Stromal cell of bone marrow (primary cell): ENCODE data around the gene SYT9.

Source experiments
- DNase-seq: peaks from one replicate; pipeline ENCODE4 v3.0.0-alpha.2; 2012; ENCODE audit warnings: low read depth

Gene SYT9, protein sequence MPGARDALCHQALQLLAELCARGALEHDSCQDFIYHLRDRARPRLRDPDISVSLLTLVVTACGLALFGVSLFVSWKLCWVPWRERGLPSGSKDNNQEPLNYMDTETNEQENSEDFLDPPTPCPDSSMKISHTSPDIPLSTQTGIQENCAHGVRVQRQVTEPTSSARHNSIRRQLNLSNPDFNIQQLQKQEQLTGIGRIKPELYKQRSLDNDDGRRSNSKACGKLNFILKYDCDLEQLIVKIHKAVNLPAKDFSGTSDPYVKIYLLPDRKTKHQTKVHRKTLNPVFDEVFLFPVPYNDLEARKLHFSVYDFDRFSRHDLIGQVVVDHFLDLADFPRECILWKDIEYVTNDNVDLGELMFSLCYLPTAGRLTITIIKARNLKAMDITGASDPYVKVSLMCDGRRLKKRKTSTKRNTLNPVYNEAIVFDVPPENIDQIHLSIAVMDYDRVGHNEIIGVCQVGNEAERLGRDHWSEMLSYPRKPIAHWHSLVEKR

DNA sequence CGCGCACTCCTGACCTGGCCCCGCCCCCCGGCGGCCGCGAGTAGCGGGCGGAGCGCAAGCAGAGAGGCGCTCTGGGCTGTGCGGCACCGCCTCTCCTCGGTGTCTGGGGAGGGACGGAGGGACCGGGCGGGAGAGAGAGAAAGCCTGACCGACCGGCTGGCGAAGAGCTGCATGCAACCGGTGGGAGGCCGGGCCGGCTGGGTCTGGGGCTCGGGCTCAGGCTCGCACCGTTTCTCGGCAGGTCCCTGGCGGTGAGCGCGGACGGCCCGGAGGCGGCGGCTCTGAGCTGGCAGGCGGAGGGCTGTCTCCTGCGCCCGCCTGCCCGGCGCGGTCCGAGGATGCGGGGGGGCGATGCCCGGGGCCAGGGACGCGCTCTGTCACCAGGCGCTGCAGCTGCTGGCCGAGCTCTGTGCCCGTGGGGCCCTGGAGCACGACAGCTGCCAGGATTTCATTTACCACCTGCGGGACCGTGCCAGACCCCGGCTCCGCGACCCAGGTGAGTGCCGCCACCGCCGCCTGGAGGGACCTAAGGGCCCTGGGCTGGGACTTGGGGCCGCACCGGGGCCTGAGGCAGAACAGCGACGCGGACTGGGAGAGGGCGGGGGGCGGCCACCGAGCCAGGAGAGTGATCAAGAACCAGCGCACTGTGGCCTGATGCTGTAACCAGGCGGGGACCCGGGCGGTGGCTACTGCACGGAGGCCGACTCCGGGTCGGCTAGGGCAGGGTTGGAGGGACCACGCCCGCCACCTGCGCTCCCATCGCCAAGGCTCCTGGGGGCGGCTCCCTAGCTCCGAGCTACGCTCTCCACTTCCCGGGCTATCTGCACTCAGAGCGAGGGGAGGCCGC lies at the start of gene SYT9:
Gene SYT9, plus strand, starts transcription at position 69 of the 847 bp plus-strand sequence. Its CDS starts 283 bp downstream, at position 352.
- no peak for DNase-seq

DNA sequence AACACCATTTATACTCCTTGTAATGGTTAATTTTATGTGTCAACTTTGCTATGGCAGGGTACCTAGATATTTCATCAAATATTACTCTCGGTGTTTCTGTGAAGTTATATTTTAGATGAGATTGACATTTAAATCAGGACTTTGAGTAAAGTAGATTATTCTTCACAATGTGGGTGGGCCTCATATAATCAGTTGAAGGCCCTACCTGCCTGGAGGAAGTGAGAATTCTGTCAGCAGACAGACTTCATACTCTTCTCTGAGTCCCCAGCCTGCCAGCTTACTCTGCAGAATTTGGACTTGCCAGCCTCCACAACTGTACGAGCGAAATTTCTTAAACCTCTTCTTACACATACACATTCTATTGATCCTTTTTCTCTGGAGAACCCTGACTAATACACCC lies 49.3 kb upstream of the SYT9 start:
- DNase-seq: no peak

DNA sequence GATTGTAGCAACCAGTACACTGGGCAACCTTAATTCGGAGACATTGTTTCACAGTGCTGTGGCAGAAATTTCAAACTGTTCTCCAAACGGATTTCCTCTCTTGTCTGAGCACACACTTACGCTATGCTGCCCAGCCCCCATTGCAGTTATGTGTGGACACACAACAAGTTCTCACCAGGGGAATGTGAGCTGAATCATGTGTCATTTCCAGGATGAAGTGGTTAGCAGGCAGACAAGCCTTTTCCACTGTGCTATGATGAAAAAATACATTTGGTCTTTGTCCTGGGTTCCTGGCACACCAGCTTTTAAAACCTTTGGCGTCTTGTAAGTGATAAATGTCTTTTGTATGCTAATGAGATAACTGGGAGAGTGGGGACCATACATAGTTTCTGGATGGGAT lies 46.9 kb upstream of the SYT9 start:
- DNase-seq: peak; percentile 38

DNA sequence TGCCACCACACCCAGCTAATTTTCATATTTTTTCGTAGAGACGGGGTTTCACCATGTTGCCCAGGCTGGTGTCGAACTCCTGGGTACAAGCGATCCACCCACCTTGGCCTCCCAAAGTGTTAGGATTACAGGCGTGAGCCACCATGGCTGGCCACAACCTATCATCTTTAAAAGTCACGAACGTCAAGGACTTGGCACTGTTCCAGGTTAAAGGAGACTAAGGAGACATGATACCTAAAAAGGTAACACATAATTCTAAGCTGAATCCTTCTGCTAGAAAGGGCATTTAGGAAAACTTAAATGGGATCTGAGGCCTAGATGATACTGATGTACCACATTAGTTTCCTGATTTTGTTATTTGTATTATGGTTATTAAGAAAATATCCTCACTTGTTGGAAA lies 43.3 kb upstream of the SYT9 start:
- no peak for DNase-seq

DNA sequence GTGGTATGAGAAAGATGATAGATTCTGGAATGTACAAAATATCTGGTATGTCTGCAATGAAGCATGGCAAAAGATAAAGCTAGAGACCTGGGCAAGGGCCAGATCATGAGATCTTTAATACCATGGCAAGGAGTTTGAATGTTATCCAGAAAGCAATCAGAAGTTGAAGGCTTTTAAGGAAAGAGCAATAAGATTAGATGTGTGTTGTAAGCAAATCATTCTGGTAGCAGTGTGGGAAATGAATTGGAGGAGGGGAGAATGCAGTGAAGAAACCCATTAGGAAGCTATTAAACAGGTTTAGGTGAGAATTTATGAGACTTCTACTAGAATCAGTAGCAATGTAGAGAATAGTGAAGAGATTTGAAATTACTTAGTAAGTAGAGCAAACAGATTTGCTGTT lies 32.2 kb upstream of the SYT9 start:
- no peak for DNase-seq

DNA sequence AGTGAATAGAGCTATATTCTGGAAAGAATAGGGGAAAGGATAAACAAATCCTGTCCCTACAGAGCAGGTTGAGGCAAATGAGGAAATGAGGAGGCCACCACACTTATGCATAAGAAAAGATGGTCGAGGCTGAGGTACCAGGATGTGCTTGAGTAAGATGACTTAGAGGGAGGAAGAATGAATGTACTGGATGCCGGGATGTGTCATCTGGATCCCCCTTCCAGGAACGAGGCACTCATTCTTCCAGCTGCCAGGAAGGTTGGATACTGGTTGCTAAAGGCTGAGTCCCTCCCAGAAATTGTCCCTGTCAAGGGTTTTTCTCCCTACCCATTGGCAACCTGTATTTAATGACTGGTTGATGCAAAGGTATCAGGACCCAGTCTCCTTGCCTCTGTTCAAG lies 31.1 kb upstream of the SYT9 start:
- no peak for DNase-seq

DNA sequence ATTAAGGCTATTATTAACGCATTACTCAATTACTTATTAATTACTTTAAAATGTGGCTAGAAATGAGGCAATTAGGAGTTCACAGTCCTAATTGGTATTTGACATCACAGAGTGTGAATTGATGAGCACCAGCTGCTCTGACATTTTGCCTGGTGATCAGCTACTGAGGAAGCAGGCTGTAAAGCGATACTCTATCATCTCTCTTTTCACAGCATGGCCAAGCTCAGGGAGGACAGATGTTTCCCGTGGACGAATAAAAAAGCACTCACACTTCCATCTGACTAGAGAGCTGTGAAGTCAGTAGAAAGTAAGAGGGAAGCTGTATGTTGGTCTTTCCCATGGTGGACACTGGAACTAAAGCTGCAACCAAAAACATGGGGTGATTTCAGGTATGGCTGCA lies 29.1 kb upstream of the SYT9 start:
- no peak for DNase-seq

DNA sequence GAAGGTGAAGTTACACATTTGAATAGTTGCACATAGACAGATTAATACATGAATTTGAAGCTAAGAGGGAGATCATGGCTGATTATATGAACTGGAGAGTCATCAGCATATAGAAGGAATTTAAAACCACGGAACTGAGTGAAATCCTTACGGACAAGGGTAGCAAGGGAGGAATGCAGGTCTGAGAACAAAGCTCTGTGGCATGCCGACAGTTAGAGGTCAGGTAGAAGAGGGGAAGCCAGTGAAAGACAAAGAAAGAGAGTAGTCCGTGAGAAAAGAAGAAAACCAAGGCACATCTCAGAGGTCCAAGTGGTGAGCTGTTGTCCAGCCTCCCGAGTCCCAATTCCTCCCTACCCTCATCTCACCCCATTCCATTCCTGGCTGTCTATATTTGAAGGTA lies 11.8 kb upstream of the SYT9 start:
- no peak for DNase-seq

DNA sequence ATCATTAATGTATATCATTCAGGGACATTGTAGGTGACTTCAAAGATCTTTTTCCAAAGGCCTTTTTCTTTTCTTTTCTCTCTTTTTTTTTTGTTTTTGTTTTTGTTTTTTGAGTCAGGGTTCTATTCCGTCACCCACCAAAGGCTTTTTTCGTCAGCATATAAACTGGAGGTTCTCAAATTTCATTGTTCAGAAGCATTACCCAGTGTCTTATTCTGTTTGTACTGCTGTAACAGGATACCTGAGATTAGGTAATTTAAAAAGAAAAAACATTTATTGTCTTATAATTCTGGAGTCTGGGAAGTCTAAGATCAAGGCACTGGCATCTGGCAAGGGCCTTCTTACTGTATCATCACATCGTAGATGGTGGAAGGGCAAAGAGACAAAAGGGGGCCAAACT lies 6.4 kb upstream of the SYT9 start:
- no peak for DNase-seq

DNA sequence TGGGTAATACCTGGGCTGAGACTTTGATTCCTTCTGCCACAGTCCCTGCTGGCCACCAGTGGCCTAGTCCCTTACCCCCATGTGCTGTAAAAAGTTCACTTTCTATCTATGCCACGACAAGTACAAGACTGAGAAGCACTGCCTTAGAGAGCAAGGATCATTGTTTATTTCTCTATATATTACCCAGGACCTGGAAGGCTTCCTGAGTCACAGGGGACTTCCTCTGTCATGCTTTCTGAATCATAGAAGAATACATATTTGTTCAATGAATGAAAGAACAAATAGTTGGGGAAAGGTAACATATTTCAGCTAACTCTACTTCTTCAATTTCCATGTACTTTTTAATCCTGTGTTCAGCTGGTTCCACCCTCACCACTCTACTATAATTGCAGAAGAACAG lies 5.5 kb upstream of the SYT9 start:
- no peak for DNase-seq

DNA sequence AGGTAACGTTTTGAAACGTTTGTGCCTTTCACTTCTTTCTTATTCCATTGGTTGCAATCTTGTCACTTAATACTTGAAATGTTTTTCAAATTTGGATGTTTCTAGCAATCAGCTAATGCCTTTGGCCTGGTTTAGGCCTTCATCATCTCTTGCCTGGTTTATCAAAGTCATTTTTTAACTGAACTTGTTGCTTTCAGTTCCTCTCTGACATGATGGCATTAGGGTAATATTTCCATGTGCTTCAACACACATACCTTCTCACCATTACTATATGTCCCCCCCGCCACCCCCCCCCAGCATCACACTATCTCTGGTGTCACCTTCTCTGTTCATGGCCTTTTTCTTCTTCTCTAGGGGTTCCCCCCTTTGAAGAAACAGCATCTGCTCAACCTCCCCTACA lies 1.5 kb upstream of the SYT9 start:
- DNase-seq: no peak

DNA sequence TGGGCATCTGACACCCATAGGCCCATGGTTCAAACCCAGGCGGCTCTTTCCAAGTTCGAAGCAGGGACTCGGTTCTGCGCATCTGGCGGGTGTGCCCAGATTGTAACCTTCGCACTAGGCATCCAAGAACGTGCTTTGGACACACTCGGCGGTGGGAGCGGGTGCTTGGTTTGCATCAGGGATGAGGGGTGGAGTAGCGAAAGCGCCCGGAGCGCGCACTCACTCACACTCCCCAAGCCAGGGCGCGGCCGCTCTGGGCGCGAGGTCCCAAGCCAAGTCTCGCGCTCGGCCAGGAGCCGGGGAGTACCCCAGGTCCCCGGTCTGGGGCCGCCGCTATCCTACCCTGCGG lies 243 bp upstream of the SYT9 start:
- DNase-seq: no peak

DNA sequence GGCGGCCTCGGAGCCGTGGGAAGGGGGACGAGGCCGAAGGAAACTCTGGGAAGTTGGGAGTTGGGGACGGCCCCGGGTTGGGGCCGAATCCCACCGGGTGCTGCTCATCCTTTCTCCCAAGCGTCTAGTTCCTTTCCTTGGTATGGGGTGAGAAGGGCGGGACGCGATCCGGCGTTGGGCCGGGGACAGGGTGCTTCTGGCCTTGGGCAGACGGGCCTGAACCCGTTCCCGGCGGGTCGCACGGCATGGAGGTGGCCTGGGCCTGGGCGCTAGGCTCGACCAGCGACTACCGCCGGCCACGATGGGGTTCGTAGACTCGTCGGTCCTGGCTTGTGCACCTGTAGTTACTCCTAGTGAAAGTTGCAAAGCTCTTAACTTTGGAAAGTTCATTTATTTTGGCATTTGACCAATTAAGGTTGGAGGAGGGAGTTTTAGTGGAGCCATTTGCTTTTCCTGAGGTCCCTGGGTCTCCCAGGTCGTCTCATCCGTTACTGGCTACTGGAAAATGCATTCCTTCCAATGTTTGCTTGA lies 1.0 kb downstream of the SYT9 start:
- DNase-seq: no peak

DNA sequence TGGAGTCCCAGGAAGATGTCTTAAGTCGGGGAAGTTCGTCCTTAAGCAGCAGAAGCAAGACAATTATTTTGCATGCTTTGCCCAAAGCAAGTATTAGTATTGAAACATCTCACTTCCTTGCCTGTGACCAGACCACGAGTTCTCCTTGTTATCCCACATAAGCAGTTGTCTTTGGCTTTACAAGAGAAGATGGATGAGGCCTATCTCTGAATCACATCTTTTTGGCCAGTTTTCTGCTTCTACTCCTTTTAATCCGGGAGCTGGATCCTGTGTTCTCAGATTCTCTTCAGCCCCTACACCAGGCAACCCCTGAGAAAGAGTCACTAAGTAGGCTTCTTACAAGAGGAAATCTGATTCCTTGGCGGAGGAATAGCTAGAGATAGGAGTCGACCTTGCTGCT lies 2.1 kb downstream of the SYT9 start:
- no peak for DNase-seq

DNA sequence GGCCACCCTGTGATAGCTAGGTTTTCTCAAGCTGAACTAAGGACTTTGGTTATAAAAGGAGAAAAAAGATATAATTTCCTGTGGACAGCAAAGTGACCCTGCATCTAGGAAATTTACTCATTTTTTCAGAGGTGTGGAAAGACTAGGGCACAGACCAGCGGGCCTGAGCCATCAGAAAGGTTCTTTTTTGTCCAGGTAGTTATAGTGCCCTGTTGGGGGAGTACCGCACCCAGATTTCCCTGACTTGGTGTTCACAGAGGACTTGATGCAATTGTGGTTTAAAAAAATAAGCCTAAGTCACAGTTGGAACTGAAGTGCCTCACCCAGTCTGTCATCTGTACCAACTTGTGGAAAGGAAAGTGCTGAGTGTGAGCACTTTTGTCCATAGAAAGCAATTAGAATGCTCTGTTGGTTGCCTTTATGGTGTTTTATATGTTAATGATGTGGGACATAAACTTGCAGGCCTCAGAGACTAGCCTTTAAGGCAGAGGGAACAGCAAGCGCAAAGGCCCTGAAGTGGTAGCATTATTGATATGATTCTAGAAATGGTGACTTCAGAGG lies 3.1 kb downstream of the SYT9 start:
- no peak for DNase-seq

DNA sequence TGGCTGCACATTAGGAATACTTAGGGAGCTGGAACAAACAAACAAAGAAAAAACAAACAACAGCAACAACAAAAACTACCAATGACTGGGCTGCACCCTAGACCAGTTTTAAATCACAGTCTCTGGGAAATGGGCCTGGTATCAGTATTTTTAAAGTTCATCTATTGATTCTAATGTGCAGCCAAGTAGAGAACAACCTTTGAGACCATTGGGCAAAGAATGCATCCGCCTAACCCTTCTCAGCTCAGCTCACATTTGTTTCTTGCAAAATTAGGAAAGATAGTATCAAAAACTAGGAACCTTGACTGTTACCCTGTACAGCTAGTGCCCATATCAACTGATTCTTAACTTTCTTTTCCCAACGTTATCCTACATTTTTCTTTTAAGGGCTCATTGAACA lies 5.2 kb downstream of the SYT9 start:
- no peak for DNase-seq

DNA sequence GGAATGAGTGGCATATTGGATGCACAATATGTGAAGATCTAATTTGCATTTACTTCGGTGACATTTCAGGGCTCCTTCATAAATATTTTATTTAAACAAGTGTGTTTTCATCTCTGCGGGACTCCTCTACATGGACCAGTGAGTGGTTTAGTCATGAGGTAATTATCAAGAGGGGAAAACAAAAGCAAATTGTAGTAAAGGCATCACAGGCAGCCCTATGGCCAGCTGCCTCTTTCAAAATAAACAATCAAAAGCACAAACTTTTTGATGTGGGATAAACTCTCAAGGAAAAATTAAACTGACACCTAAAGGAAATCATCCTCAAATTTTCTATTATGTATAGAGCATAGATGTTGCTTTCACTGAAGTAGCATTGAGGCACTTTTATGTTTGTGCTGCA lies 6.0 kb downstream of the SYT9 start:
- DNase-seq: no peak

DNA sequence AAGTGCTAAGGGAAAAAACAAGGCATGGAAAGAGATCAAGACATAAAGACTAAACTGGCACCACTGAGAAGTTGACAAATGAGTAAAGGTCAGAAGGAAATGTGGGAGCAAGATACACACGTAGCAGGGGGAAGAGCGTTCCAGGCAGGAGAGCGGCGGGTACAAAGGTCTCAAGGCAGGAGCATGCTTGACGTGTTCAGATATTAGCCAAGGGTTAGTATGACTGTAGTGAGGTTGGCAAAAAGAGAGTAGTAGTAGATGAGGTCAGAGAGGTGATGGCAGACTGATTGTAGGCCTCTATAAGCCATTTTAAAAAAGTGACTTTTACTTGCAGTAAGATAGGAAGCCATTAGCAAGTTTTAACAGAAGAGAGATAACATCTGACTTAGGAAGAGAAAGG lies 9.9 kb downstream of the SYT9 start:
- DNase-seq: no peak

DNA sequence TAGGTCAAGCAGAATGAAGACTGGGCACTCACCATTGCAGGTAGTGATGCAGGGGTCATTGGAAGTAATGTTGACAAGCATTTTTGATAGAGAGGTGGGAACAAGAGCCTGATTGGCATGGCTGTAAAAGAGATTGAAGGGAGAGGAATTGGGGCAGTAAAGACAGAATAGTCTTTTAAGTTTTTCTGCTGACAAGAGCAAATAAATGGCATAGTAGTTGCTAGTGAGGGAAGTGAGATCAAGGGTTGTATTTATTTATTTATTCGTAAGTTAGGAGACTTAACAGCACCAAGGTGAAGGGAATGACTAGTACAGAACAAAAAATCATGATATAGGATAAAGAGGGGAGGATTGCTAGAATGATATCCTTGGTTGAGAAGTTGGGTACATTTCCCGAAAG lies 11.0 kb downstream of the SYT9 start:
- DNase-seq: no peak

DNA sequence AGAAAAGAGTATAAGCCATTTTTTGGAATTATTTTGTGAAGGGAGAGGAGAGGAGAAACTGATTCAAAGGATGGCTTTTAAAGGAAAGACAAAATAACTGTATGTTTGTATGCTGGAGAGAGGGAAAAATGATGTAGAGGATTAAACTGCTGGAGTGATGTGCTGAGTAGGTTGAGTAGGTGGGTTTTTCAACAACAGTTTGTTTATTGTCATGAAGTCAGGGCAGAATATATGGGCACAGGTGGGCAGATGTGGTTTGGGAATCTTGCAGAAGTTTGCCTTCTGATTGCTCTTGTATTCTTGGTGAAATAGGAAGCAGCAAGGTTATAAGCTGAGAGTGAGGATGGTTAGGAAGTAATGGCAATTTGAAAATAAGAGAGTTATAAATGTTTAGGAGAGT lies 12.1 kb downstream of the SYT9 start:
- DNase-seq: no peak

DNA sequence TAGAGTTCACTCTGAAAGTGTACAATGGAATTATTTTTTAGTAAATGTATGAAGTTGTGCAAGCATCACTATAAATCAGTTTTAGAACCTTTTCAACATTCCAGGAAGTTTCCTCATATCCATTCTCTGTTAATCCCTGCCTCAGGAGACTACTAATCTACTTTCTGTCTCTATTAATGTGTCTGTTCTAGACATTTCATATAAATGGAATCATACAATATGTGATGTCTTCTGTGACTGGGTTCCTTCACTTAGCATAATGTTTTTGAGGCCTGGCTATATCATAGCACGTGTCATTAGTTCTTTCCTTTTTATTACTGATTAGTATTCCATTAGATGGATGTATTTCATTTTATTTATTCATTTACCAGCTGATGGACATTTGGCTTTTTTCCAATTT lies 17.1 kb downstream of the SYT9 start:
- DNase-seq: no peak

DNA sequence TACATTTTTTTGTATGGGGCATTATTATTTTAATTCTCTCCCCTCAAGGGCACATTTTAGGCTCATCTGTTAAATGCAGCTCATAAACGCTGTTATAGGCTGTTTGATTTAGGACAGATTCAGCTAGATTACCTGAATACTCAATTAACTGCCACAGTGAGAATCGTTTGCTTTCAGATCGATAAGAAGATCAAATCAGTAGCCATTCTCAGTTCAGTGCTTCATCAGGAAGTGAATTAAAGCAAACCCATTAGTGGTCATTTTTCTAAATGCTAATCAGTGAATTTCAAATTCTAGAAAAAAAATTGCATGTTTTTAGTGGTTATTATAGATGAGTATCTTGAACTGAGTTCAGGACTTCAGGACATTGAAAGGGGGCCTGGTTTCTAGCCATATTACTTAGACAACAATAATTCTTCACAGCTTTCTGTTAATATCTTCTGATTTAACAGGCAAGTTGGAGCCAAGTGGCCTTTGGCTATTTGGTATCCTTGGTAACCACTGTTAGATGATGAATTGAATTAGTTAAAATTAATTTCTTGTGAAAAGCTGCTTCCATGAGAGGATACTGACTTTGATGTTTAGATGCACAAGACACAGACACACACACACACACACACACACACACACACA lies 18.6 kb downstream of the SYT9 start:
- no peak for DNase-seq
